HS-5 (cell line): Measurements from ENCODE around the gene SAMM50.

ENCODE experiments used
- DNase-seq: peaks from one replicate; pipeline ENCODE4 v3.0.0-alpha.2; 2012; ENCODE audit warnings: low read depth

Gene SAMM50

DNA sequence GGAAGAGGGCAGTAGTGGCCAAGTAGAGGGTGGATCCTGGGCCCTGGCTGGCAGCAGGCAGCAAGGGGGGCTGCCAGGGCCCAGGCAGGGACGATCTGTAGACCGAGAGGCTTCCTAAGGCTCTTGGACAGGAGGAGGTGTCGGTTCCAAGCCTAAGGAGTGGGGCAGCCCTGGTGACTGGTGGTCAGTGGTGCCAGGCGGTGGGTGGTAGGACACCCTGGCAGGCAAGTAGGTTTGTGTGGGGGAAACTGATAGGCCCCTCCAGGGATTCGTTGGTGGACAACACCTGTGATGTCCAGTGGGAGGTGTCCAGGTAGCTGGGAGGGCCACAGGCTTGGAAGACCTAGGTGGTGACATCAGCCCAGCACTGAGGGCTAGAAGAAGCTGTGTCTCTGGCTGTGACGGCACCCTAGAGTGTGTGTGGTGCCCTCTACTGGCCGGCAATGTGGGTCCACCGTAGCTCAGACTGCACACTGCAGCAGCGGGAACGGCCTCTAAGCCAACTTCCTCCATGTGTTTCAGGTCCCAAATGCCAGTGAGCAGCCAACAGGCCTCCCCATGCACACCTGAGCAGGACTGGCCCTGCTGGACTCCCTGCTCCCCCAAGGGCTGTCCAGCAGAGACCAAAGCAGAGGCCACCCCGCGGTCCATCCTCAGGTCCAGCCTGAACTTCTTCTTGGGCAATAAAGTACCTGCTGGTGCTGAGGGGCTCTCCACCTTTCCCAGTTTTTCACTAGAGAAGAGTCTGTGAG is 9.4 kb upstream of the SAMM50 start:
- no peak for DNase-seq

DNA sequence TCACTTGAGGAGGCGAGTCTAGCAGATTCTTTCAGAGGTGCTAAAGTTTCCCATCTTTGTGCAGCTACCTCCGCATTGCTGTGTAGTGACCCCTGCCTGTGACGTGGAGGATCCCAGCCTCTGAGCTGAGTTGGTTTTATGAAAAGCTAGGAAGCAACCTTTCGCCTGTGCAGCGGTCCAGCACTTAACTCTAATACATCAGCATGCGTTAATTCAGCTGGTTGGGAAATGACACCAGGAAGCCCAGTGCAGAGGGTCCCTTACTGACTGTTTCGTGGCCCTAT is 8.9 kb upstream of the SAMM50 start:
- no peak for DNase-seq

DNA sequence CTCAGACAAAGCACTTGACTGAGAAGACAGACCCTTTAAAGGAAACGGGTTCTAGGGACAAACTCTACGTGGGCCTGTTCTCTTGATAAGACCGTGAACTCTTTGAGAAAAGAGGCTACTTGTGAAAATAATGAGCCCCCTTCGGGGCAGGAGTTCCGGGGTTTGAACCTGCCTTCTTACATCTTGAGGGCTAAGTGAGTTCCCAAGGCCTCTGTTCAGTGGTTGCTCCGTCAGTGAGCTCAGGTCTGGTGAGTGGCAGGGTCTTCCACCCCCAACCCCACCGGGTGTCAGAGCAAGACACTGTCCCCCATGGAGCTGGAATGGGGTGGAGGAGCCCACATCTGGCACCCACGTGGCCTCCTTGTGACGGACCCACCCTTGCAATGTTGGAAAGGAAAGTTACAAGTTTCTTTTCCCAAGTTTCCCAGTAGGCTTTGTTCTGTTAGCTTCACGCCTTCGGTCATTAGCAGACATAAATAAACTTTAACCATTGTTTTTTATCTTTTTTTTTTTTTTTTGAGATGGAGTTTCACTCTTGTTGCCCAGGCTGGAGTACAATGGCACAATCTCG is 6.3 kb upstream of the SAMM50 start:
- DNase-seq: no peak

DNA sequence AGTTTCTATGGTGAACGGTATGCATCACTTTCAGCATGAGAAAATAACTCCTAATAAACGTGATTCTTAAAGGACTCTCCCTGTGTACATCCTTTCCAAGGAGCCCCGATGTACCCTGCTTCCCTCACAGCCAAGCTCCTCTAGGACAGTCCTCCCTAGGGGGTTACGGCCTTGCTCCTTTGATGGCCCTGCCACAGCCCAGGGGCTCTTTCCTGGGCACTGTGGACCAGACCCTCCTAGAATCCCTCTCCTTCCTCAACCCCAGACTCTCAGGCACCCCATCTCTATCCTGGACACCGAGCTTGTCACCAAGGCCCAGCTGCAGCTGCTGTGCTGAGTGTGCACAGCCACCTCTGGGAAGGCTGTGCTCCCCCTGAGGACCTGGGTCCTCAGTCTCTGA is 3.9 kb upstream of the SAMM50 start:
- DNase-seq: no peak

DNA sequence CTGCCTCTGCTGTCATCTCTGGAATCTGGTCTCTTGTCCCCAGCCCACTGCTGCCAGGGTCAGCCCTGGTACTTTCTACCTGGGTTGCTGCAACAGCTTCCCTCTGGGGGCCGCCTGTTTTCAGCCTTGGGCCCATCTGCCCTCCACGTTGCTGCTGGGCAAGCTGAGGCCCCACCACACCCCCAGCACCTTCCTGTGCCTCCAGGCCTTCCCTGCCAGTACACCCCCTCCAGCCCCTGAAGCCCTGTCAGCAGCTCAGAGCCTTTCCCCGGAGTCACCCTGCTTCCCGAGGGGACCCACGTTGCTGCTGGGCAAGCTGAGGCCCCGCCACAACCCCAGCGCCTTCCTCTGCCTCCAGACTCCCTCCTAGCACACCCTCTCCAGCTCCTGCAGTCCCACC is 3.3 kb upstream of the SAMM50 start:
- DNase-seq: no peak

DNA sequence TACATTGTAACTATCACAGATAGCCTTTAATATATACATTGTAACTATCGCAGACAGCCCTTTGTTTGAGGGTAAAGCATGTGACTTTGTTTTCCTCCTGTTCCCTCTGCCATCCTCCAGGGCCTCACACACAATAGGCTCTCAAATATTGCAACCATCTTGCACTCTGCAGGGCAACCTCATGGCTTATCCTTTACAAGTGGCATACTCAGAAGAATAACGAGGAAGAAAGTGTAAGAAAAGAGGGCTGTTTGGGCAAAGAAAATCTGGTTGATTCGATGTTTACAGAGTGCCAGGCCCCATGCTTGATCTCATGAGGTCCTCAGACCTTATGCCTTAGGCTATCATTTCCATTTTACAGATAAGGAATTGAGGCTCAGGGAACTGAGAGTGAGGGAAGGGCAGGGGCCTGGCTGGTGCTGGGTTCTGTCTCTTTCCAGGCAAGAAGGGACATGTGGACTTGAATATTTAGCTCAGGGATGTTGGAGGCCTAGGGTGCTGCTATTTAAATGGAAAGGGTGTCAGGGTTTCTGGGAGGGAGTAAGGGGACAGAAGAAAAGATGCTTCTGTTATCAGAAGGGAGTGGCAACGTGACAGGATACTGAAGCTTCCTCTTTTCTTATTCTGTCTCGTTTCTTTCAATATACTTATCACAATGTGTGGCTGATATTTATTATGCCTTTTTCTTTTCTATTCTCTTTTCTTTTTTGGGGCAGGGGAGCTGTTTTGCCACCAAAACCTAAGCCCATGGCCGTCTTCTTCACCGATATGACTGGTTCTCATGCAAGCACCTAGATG is 1.1 kb upstream of the SAMM50 start:
- DNase-seq: no peak

DNA sequence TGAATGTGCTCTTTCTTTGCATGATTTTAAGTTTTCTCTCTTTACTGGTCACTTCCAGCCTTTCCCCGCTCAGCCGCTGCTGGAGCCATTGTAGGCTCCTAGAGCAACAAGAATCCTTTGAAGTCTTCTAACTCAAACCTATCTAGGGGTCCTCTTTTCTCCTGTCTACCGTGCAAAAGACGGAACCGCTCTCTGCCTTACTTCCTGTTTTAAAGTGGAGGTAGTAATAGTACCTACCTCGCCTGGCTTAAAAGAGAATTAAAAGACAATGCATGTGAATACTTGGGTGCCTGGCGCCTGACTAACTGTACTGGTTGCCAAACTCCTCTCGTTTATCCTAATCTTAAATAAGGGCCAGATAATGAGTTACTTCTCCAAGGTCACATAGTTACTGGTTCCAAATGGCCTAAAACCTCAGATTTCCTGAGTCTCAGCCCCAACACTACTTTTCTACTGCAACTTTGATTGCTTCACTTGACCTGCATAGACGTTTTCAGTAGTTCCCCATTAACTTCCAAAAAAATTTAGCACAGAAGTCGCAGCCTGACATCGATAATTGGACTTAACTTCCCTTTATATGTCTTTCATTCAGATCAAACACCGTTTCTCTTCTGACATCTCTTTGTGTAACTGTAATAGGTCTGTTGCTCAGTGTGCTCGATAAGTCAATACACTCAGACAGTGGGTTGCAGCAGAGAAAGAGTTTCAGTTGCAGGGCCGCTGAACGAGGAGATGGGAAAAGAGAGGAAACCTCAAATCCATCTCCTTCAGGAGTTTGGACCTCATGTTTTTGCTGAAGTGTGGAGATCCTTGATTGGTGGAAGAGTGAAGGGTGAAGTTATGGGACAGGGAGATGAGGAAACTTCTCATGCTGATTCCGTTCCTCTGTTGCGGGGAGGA is 891 bp downstream of the SAMM50 start:
- DNase-seq: no peak

DNA sequence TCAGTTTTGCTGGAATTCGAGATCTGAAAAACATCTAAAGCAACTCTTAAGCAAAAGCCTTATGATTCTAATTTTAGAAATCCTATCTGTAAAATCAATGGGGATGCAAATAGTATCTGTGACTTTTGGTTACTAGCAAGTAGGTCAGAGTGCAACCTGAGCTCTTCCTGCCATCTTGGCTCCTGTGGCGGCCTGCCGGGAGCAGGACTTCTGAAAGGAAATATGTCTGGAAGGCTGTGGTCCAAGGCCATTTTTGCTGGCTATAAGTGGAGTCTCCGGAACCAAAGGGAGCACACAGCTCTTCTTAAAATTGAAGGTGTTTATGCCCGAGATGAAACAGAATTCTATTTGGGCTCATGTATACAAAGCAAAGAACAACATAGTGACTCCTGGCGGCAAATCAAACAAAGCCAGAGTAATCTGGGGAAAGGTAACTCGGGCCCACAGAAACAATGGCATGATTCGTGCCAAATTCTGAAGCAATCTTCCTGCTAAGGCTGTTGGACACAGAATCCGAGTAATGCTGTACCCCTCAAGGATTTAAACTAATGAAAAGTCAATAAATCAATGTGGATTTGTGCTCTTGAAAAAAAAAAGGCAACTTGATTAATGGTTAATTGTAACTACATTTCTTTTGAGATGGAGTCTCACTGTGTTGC is 1.7 kb downstream of the SAMM50 start:
- DNase-seq: no peak

DNA sequence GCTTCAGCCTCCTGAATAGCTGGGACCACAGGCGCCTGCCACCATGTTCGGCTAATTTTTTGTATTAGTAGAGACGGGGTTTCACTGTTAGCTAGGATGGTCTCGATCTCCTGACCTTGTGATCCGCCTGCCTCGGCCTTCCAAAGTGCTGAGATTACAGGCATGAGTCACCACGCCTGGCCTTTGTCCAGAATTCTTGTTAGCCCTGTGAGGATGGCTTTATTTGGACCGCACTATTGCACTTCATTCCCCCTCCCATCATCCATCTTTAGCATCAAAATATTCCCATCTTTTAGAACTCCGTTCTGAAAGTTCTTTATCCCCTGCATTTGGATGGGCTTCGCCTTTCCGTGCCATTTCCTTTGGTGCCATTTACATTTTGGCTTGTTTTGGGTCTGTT is 2.6 kb downstream of the SAMM50 start:
- DNase-seq: no peak

DNA sequence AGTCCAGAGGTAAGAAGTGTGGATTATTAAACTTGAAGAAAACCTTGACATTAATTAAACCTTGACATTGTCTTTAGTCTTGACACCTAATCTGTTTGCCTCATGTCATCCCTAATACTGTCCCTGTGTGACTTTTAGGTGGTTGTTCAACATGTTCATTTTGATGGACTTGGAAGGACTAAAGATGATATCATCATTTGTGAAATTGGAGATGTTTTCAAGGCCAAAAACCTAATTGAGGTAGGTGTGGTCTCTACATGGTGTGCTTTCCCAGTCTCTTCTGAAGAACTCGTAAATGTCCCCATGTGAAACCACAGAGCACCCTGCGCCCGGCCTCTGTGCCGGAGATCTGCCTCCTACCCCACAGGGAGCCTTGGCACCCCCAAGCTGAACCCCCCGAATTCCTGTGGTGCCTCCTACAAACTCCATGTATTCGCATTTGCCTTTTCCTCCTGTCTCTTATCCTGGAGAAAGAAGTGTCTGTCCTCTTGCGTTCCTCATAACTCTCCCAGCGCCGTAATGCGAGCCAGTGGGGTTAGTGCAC is 9.1 kb downstream of the SAMM50 start:
- no peak for DNase-seq

DNA sequence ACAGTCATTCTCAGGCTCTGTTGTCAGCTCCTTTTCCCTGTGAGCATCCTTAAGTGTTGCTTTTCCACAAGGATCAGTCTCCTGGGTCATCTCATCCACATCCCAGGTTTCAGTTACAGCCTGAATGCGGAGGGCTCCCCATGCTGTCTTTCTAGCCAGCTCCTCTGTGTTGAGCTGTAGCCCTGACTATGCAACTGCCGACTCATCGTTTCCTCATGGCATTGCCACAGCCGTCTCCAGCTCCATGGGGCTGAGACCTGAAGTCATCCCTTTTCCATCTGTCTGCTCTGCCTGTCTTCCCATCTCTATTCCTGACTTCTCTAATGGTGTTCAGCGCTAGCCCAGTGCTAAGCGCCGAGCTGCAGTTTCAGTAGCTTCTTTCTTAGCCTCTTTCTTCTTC is 11.8 kb downstream of the SAMM50 start:
- no peak for DNase-seq

DNA sequence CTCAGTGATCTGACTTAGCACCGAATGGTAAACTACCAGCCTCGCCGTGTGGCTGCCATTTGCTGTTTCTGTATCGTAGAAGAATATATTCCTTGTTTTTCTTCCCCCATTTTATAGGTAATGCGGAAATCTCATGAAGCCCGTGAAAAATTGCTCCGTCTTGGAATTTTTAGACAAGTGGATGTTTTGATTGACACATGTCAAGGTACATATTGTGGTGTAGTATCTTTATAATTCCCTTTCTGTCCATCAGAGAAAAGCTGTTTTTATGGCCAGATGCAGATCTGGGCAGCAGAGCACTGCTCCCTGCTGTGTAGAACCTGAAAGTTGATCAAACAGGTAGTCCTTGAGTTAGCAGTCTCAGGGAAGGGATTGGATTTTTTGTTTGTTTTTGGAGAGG is 13.4 kb downstream of the SAMM50 start:
- DNase-seq: no peak

DNA sequence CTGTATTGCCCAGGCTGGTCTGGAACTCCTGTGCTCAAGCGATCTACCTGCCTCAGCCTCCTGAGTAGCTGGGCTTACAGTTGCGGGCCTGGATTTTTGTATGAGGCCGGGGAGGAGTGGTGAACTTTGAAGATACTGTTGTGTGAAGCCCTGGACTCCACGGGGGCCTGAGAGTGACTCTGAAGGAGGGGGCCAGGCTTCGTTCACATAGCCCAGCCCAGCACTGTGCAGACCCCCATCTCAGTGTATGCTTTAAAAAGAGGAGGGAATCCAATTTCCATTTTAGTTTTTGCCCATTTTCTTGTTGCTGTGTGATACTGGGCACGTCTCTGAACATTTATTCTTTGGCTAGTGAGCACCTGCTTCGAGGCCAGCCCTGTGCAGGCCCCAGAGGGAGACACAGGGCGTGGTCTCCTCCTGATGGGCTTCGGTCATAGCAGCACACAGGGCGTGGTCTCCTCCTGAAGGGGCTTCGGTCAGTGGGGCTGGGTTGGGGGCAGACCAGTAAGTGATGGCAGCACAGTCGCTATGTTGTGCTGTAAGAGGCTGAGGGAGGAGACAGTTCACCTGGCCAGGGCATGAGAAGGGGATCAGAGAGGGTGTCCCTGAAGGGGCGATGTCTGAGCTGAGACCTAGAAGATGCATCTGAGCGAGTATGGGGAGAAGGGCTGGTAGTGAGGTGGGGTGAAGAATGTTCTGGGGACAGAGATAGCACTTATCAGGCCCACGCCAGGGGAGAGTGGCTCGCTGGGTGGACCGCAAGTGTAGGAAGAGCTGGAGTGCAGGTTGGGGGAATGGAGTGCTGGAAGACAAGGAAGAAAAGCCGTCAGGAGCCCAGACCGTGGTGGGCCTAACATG is 14.0 kb downstream of the SAMM50 start:
- no peak for DNase-seq

DNA sequence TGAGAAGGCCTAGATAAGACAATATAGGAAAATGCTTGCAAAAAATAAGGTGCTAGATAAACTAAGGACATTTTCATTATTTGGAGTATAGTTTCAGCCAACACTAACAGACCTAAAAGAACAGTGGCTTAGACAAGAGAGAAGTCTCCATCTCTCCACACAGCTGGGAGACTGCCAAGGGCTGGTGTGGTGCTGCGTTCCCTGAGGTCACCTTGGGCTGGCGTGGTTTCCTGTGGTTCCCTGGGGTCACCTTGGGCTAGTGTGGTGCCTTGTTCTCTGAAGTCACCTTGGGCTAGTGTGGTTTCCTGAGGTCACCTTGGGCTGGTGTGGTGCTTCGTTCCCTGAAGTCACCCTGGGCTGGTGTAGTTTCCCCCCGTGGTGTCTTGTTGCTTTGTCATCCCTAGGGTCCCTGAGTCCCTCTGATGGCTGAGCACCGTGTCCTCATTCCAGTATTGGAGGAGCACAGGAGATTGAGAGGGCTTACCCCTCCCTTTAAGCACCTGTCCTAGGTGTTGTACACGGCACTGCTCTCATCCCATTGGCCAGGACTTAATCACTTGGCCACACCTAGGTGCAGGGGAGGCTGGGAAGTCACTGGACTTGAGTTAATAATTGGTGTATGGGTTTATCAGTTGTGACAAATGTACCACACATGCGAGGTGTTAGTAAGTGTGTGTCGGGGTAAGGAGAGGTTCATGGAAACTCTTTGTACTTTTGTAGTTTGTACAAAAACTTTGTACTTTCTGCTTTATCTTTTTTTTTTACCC is 14.9 kb downstream of the SAMM50 start:
- no peak for DNase-seq

DNA sequence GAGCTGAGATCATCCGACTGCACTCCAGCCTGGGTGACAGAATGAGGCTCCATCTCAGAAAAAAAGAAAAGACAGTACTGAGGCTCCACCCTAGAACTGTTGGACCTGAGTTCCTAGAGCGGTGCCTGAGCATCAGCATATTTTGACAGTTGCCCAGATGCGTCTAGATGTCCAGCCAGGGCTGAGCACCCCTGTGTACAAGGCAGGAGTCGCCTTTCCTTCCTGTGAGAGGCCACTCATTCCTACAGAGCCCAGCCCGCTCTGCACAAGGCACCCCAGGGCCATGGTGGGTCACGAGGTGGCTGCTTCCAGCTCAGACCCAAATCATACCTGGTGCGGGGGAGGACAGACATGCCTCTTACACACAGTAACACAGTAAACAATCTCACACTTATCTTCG is 15.9 kb downstream of the SAMM50 start:
- no peak for DNase-seq

DNA sequence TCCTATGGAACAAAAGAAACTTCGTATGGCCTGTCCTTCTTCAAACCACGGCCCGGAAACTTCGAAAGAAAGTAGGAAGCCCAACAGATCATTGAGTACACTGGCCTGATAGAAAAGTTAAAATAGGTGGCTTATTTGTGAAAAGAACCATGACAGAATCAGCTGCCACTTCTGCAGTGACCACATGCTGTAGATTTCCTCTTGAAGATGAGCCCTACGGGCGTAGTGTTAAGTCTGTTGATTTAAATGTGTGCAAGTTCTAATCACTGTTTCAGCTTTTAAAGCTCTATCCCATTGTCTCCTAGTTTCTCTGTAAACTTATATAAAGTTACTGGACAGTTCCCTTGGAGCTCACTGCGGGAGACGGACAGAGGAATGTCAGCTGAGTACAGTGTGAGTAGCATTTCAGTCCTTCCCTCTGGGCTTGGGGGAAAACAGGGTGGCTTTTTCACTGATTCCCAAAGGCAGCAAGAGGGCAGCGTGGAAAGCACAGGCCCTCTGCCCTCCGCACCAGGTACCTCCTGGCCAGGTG is 17.8 kb downstream of the SAMM50 start:
- no peak for DNase-seq

DNA sequence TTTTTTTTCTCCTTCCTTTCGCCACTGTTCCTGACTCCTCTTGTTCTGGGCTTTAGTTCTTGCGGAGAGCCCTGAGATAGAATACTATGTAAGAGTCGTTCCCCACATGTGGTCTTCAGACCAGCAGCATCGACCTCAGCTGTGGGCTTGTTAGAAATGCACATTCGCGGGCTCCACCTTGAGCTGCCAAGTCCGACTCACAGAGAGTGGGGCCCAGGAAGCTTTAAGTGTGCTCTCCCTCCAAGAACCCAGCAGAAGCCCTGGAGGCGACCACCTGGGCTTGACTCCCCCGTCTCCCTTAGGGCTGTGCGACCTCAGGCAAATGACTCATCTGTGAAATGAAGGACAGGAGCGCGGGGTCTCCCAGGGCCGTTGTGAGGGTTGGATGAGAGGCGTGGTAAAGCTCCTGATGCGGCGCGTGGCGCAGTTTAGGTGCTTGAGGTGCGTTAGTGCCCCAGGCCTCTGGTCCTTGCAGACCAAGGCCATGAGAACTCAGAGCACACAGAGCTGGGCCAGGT is 18.8 kb downstream of the SAMM50 start:
- DNase-seq: no peak

DNA sequence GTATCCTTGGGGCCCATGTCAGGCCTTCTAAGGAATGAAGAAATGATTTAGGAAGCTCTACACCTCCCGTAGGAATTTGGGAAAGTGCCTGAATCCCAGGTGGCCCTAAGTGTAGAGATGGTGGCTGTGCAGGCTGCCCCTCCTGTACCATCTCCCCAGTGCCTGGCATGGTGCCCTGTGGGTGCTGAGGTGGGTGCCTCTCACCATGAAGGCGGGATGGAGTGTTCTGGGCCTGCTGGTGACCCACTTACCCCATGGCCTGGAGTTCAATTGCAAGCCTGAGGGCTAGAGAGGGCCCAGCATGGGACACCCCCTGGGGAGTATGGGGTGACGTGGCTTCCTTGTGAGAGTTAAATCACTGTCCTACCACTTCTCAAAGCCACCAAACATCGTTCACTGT is 19.8 kb downstream of the SAMM50 start:
- no peak for DNase-seq
